ENCODE results near the gene RPL28.

Gene RPL28

GRCh38 chr19:55433292-55433691 is 47.6 kb downstream of the RPL28 start:
- no peak for TF ChIP-seq CTCF (conservative IDR thresholded peaks at IDR 0.05; ENCODE audit: control insufficient read depth, insufficient read depth, low read depth, low read length)
- DNase-seq (ENCODE audit: low read depth): no peak
- H3K4me3 ChIP-seq (ENCODE audit: control insufficient read depth, low read depth, low read length): no peak overlapping the region

- DNase-seq (ENCODE audit: low read depth): no peak
- TF ChIP-seq CTCF (conservative IDR thresholded peaks at IDR 0.05; ENCODE audit: control insufficient read depth, insufficient read depth, low read depth, low read length): no peak
- no peak overlapping the region for H3K4me3 ChIP-seq (ENCODE audit: control insufficient read depth, low read depth, low read length)
Observed at GRCh38 chr19:55434356-55434919, 48.7 kb downstream of the RPL28 start.

- DNase-seq (ENCODE audit: low read depth): no peak
- no peak for TF ChIP-seq CTCF (conservative IDR thresholded peaks at IDR 0.05; ENCODE audit: control insufficient read depth, insufficient read depth, low read depth, low read length)
- no peak overlapping the region for H3K4me3 ChIP-seq (ENCODE audit: control insufficient read depth, low read depth, low read length)
Observed at GRCh38 chr19:55435020-55435419, 49.3 kb downstream of the RPL28 start.

GRCh38 chr19:55436847-55437246 is 51.1 kb downstream of the RPL28 start:
- no peak for DNase-seq (ENCODE audit: low read depth)
- TF ChIP-seq CTCF (conservative IDR thresholded peaks at IDR 0.05; ENCODE audit: control insufficient read depth, insufficient read depth, low read depth, low read length): no peak
- no peak overlapping the region for H3K4me3 ChIP-seq (ENCODE audit: control insufficient read depth, low read depth, low read length)

- no peak for TF ChIP-seq CTCF (conservative IDR thresholded peaks at IDR 0.05; ENCODE audit: control insufficient read depth, insufficient read depth, low read depth, low read length)
- no peak overlapping the region for H3K4me3 ChIP-seq (ENCODE audit: control insufficient read depth, low read depth, low read length)
- DNase-seq (ENCODE audit: low read depth): peak; percentile 61
Observed at GRCh38 chr19:55437410-55437809, 51.7 kb downstream of the RPL28 start.

- H3K4me3 ChIP-seq (ENCODE audit: control insufficient read depth, low read depth, low read length): no peak overlapping the region
- TF ChIP-seq CTCF (conservative IDR thresholded peaks at IDR 0.05; ENCODE audit: control insufficient read depth, insufficient read depth, low read depth, low read length): no peak
- no peak for DNase-seq (ENCODE audit: low read depth)
Observed at GRCh38 chr19:55439052-55439451, 53.3 kb downstream of the RPL28 start.

All from fibroblast of mammary gland (primary cell).